Panc1 (cell line): ENCODE results near the gene JUND. TPM values are rescaled to one million over a fixed set of nuclear protein-coding genes. Genes with fewer than 3 reads are reported as not detected.
A peak's percentile ranks its signal among the peaks of the same experiment; 100 is the strongest.

Source experiments
- ATAC-seq: fragments of 200-7000 bp; cut with Tn5 transposase; 2 replicates; pipeline ENCODE4 v1.9.1; 2020; ENCODE audit warnings: mild to moderate bottlenecking, moderate library complexity
- BruUV-seq: library from RNA; stranded (reverse); fragments of 400-500 nt; replicated peaks from 2 replicates; lab custom pipeline; 2021; lab: Mats Ljungman, UMichigan
- CTCF ChIA-PET: fragments of 300-600 bp; sonication (Branson Sonifier 250); formaldehyde crosslinking; loops from one replicate; lab custom pipeline; 2022; ENCODE audit warnings: antibody characterized with exemption; lab: Charles Lee
- POLR2A ChIA-PET: fragments of 300-600 bp; sonication (Branson Sonifier 250); formaldehyde crosslinking; loops from one replicate; lab custom pipeline; 2022; ENCODE audit warnings: antibody characterized with exemption; lab: Charles Lee
- DNase-seq: peaks from one replicate; pipeline ENCODE4 v3.0.0-alpha.2; 2010; ENCODE audit warnings: low read depth, low spot score
- H3K27ac ChIP-seq: 2 replicates; pipeline ENCODE4 v1.5.1; 2011; ENCODE audit warnings: mild to moderate bottlenecking, low read length, inconsistent platforms
- H3K27me3 ChIP-seq: fragments of 200-500 bp; sonication (Bioruptor generic); 2 replicates; pipeline ENCODE4 v1.6.0; 2014; ENCODE audit warnings: low read length, inconsistent platforms; ENCODE audit not compliant: control insufficient read depth, insufficient read depth
- H3K36me3 ChIP-seq: fragments of 200-500 bp; sonication (Bioruptor generic); 2 replicates; pipeline ENCODE4 v1.5.1; 2014; ENCODE audit warnings: inconsistent platforms, mild to moderate bottlenecking, low read length, moderate library complexity; ENCODE audit not compliant: control insufficient read depth, insufficient read depth
- H3K4me1 ChIP-seq: 2 replicates; pipeline ENCODE4 v1.5.1; 2011; ENCODE audit warnings: inconsistent platforms, mild to moderate bottlenecking, low read length, moderate library complexity; ENCODE audit not compliant: control insufficient read depth, insufficient read depth
- H3K4me3 ChIP-seq, 2 experiments: 2 replicates each; pipeline ENCODE4 v1.5.1; 2011 to 2012; ENCODE audit warnings: low read depth in 2 of 2, low read length in 2 of 2, mild to moderate bottlenecking in 2 of 2, inconsistent platforms in 1 of 2, moderate library complexity in 1 of 2
- H3K9me3 ChIP-seq: fragments of 200-500 bp; sonication (Bioruptor generic); 2 replicates; pipeline ENCODE4 v1.5.1; 2014; ENCODE audit warnings: low read depth, mild to moderate bottlenecking, inconsistent platforms, low read length, moderate library complexity; ENCODE audit not compliant: control insufficient read depth, insufficient read depth
- CTCF ChIP-seq: fragments of 450-650 bp; IDR thresholded peaks from 2 replicates; pipeline ENCODE4 v1.5.1; 2017; ENCODE audit warnings: mild to moderate bottlenecking
- POLR2AphosphoS5 ChIP-seq: IDR thresholded peaks from 2 replicates; pipeline ENCODE4 v1.6.1; 2012; ENCODE audit warnings: mild to moderate bottlenecking, low read depth, low read length, moderate library complexity
- REST ChIP-seq, 2 experiments: IDR thresholded peaks; 2 replicates each; pipeline ENCODE4 v1.6.1; 2011 to 2012; ENCODE audit warnings: low read depth in 2 of 2, control low read depth in 1 of 2, low read length in 1 of 2, mild to moderate bottlenecking in 1 of 2, moderate library complexity in 1 of 2; ENCODE audit not compliant: insufficient read depth in 1 of 2
- SIN3A ChIP-seq: IDR thresholded peaks from 2 replicates; pipeline ENCODE4 v1.6.1; 2012; ENCODE audit warnings: low read depth, mild to moderate bottlenecking, low read length, moderate library complexity, borderline replicate concordance; ENCODE audit not compliant: insufficient read depth
- TCF7L2 ChIP-seq: IDR thresholded peaks from 2 replicates; pipeline ENCODE4 v1.6.1; 2011; ENCODE audit warnings: mild to moderate bottlenecking, low read depth, low read length, inconsistent platforms
- in situ Hi-C: cut with HindIII; loops from 2 replicates; pipeline ENCODE4 v1.10.0; 2016; ENCODE audit warnings: low sequenced_read_pairs, low pct_unique_long_range_greater_than_20kb
- intact Hi-C: fragments of 100-400 bp; cut with micrococcal nuclease; formaldehyde crosslinking; loops from one replicate; pipeline ENCODE4 v1.10.0; 2022; ENCODE audit not compliant: unreplicated experiment
- total RNA-seq: library from RNA; stranded (reverse); gene quantifications from one replicate; pipeline ENCODE4 v1.2.1, GENCODE V29; 2021; ENCODE audit not compliant: unreplicated experiment

Gene JUND
- total RNA-seq, 1 experiment from 2014 or later = 130 TPM

GRCh38 chr19:18308948-18309325 is 27.5 kb upstream of the JUND start:
- POLR2A ChIA-PET = no interaction called here
- BruUV-seq = no TSS peak

GRCh38 chr19:18308051-18308947 is 26.9 kb upstream of the JUND start:
- BruUV-seq = no TSS peak
- in situ Hi-C loops = no loop called here
- no peak for ATAC-seq
- Histone ChIP-seq H3K27me3 (no peaks in the 10 kb centered on the region), H3K4me1 (peaks cover 48% of the 10 kb centered on the region), H3K9me3 (no peaks in the 10 kb centered on the region), H3K27ac (peak overlapping the region; percentile 39), H3K36me3 (no peaks in the 10 kb centered on the region), H3K4me3 (no peak overlapping the region)
- no peak for DNase-seq
- CTCF ChIA-PET = interaction anchor here (0.5 kb wide), 1 partner anchor 883 kb away, joined by 4 read pairs; no protein-coding TSS in a partner anchor
- intact Hi-C loops = no loop called here
- POLR2A ChIA-PET = no interaction called here
- TF ChIP-seq POLR2AphosphoS5 (no peak), REST (IDR thresholded peaks at IDR 0.05; ENCODE audit: insufficient read depth in 1 of 2, low read depth in 2 of 2, low read length in 1 of 2) (no peak), CTCF (no peak), TCF7L2 (no peak)

More at GRCh38 chr19:18308948-18309325, 27.5 kb upstream of the JUND start:
- intact Hi-C loops = no loop called here
- TF ChIP-seq SIN3A (no peak), POLR2AphosphoS5 (no peak), REST (IDR thresholded peaks at IDR 0.05; ENCODE audit: insufficient read depth in 1 of 2, low read depth in 2 of 2, low read length in 1 of 2) (no peak), CTCF (no peak), TCF7L2 (no peak)
- H3K4me3 ChIP-seq = no peak overlapping the region
- H3K36me3 ChIP-seq = no peaks in the 10 kb centered on the region
- H3K27ac ChIP-seq = no peak overlapping the region
- H3K27me3 ChIP-seq = no peaks in the 10 kb centered on the region
- peaks cover 42% of the 10 kb centered on the region for H3K4me1 ChIP-seq
- CTCF ChIA-PET = no interaction called here
- no peaks in the 10 kb centered on the region for H3K9me3 ChIP-seq
- ATAC-seq = no peak
- in situ Hi-C loops = no loop called here
- DNase-seq = no peak
